PC-9 (cell line): Measurements from ENCODE around the gene SYT2. TPM values are rescaled to one million over a fixed set of nuclear protein-coding genes. Genes with fewer than 3 reads are reported as not detected.

Experiments
- BruUV-seq: library from RNA; stranded (reverse); fragments of 400-500 nt; replicated peaks from 2 replicates; lab custom pipeline; 2021; lab: Mats Ljungman, UMichigan
- CTCF ChIA-PET: fragments of 300-600 bp; sonication (Branson Sonifier 250); formaldehyde crosslinking; loops from one replicate; lab custom pipeline; 2022; ENCODE audit warnings: antibody characterized with exemption; lab: Charles Lee
- POLR2A ChIA-PET: fragments of 300-600 bp; sonication (Branson Sonifier 250); formaldehyde crosslinking; loops from one replicate; lab custom pipeline; 2022; ENCODE audit warnings: antibody characterized with exemption; ENCODE audit not compliant: unreplicated experiment; lab: Charles Lee
- DNase-seq, 2 experiments: peaks; one replicate each; pipeline versions ENCODE4 v3.0.0 to v3.0.0-alpha.2; 2015 to 2022; ENCODE audit warnings: mixed read lengths in 1 of 2
- H2AFZ ChIP-seq: fragments of 200-600 bp; sonication (generic); 2 replicates; pipeline ENCODE4 v1.8.1; 2017; ENCODE audit warnings: antibody characterized with exemption
- H3F3A ChIP-seq: fragments of 200-600 bp; sonication (generic); 2 replicates; pipeline ENCODE4 v1.8.1; 2017; ENCODE audit warnings: antibody characterized with exemption, mild to moderate bottlenecking, low read depth; ENCODE audit not compliant: insufficient read depth
- H3K27ac ChIP-seq: fragments of 200-600 bp; sonication (generic); 2 replicates; pipeline ENCODE4 v1.6.1; 2016; ENCODE audit warnings: mixed run types
- H3K27me3 ChIP-seq: fragments of 200-600 bp; sonication (generic); 2 replicates; pipeline ENCODE4 v1.6.1; 2016; ENCODE audit warnings: low read depth, mixed run types; ENCODE audit not compliant: insufficient read depth
- H3K36me3 ChIP-seq: fragments of 200-600 bp; sonication (generic); 2 replicates; pipeline ENCODE4 v1.6.1; 2016; ENCODE audit warnings: low read depth, mixed run types
- H3K4me1 ChIP-seq: fragments of 200-600 bp; sonication (generic); replicated peaks from 2 replicates; pipeline ENCODE4 v1.6.1; 2016; ENCODE audit warnings: mixed run types; ENCODE audit not compliant: insufficient read depth
- H3K4me2 ChIP-seq: fragments of 200-600 bp; sonication (generic); 2 replicates; pipeline ENCODE4 v1.6.1; 2017; ENCODE audit warnings: mixed run types
- H3K4me3 ChIP-seq: fragments of 200-600 bp; sonication (generic); 2 replicates; pipeline ENCODE4 v1.6.1; 2016; ENCODE audit warnings: mixed run types
- H3K79me2 ChIP-seq: fragments of 200-600 bp; sonication (generic); 2 replicates; pipeline ENCODE4 v1.6.1; 2017; ENCODE audit warnings: low read depth, mixed run types
- H3K9me2 ChIP-seq: fragments of 200-600 bp; sonication (generic); 2 replicates; pipeline ENCODE4 v1.8.1; 2017; ENCODE audit warnings: mild to moderate bottlenecking; ENCODE audit not compliant: insufficient read depth
- H3K9me3 ChIP-seq: fragments of 200-600 bp; sonication (generic); 2 replicates; pipeline ENCODE4 v1.8.1; 2016; ENCODE audit warnings: low read depth; ENCODE audit not compliant: insufficient read depth
- H4K20me1 ChIP-seq: fragments of 200-600 bp; sonication (generic); 2 replicates; pipeline ENCODE4 v1.8.1; 2017; ENCODE audit not compliant: insufficient read depth
- CTCF ChIP-seq: fragments of 200-600 bp; sonication (generic); conservative IDR thresholded peaks from 2 replicates; pipeline ENCODE4 v1.6.1; 2017; ENCODE audit warnings: mixed run types, antibody characterized with exemption, mild to moderate bottlenecking, moderate library complexity
- EZH2 ChIP-seq: fragments of 200-600 bp; sonication (generic); IDR thresholded peaks from 2 replicates; pipeline ENCODE4 v1.8.0; 2017; ENCODE audit warnings: antibody characterized with exemption, low read depth
- intact Hi-C: fragments of 100-400 bp; cut with micrococcal nuclease; formaldehyde crosslinking; loops from one replicate; pipeline ENCODE4 v1.10.0; 2022; ENCODE audit not compliant: unreplicated experiment
- total RNA-seq: library from RNA; stranded (reverse); gene quantifications from 2 replicates; pipeline ENCODE4 v1.2.3, GENCODE V29; 2021

The SYT2 gene
- total RNA-seq, 1 experiment from 2014 or later, result 0.07 TPM

DNA sequence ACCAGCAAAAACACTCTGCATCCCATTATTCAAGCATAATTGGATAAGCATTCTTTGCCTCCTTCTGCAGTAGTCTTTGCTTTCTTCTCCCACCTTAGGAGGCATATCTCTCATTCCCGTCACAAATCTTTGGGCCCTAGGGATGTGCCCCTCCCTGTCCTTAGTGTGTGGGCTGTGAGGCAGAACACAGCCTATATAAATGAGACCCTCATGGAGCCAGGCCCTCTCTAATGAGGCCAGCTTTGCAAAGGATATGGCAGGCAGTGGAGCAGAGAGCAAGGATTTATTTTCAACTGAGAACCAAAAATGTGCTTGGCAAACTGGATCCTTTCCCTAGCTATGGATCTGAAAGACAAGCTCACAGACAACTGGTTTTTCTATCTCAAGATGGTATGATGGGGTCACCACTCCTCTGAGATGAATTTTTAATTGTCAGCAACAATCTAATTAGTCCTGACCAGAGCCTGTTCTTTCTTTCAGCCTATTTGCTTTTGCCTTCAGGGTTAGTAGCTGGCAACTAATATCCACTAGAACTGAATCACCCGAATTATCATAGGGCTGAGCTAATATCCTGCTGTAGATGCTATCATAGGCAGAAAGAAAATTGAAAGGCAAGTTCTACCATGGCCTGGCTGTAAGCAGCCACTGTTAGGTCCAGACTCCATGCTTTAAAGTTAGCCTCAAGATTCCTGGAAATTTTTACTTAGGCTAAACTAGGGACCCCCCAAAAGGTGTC, 134.2 kb downstream of the SYT2 start:
- H3K79me2 ChIP-seq, result no peaks in the 10 kb centered on the region
- H3K4me1 ChIP-seq, result peaks cover 40% of the 10 kb centered on the region
- peak in 1 of 2 experiments; percentile 47 for DNase-seq
- no peak overlapping the region for H3K4me3 ChIP-seq
- peaks cover 7% of the 10 kb centered on the region for H3K36me3 ChIP-seq
- no peaks in the 10 kb centered on the region for H3K27me3 ChIP-seq
- POLR2A ChIA-PET, result interaction anchor here (0.6 kb wide), 1 partner anchor 82 kb away, joined by 5 read pairs; no protein-coding TSS in a partner anchor
- peak overlapping the region; percentile 71 for H3K27ac ChIP-seq
- peak overlapping the region; percentile 30 for H3K4me2 ChIP-seq
- intact Hi-C loops, result loop anchor here (1.0 kb wide), 1 partner anchor 13 kb away; no protein-coding TSS in a partner anchor
- BruUV-seq, result no TSS peak
- H3F3A ChIP-seq, result peaks cover 24% of the 10 kb centered on the region
- H3K9me2 ChIP-seq, result no peaks in the 10 kb centered on the region
- no peaks in the 10 kb centered on the region for H3K9me3 ChIP-seq
- TF ChIP-seq EZH2 (no peak), CTCF (no peak)
- no peak overlapping the region for H2AFZ ChIP-seq
- H4K20me1 ChIP-seq, result no peaks in the 10 kb centered on the region
- CTCF ChIA-PET, result interaction anchor here (0.8 kb wide), 1 partner anchor 10 kb away, joined by 3 read pairs; no protein-coding TSS in a partner anchor

- Histone ChIP-seq H4K20me1 (no peaks in the 10 kb centered on the region), H3K9me3 (no peaks in the 10 kb centered on the region), H3K79me2 (no peaks in the 10 kb centered on the region), H3F3A (peaks cover 23% of the 10 kb centered on the region), H3K36me3 (peaks cover 4% of the 10 kb centered on the region; the same call in 1 of the 2 replicates), H2AFZ (no peak overlapping the region), H3K4me3 (no peak overlapping the region), H3K4me1 (peaks cover 35% of the 10 kb centered on the region), H3K27me3 (no peaks in the 10 kb centered on the region), H3K4me2 (no peak overlapping the region), H3K9me2 (no peaks in the 10 kb centered on the region), H3K27ac (no peak overlapping the region)
- TF ChIP-seq CTCF (no peak), EZH2 (no peak)
- CTCF ChIA-PET, result interaction anchor here (1.0 kb wide), 1 partner anchor 72 kb away, joined by 4 read pairs; no protein-coding TSS in a partner anchor
- no peak for DNase-seq
- BruUV-seq, result no TSS peak
- POLR2A ChIA-PET, result no interaction called here
- intact Hi-C loops, result no loop called here
Measured at GRCh38 chr1:202572867-202573266, 137.4 kb downstream of the SYT2 start.

DNA sequence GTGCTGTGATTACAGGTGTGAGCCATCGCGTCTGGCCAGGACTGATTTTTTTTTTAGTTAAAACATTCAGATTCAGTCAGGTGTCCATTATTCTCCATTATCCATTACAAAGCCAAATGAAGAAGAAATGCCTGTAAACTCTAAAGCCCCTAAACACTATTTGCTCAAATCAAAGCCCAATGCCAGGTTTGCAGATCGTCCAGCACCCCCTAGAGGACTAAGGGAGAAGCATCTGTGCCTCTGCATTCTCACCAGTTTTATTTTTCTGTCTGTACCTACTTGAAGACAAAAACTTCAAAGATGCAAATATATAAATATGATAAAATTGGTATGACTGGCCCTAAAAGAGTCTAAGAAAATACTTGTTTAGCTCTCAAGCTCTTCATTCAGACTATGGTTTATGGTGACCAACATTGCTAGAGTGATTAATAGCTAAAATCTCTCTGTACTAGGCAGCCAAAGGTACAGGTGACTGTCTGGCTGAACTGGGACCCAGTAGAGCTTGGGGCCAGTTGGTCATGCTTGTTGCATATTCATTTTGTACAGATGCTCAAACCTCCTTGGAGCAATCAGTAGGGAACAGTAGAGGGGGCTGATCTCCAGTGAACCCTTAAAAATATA, 138.4 kb downstream of the SYT2 start:
- no TSS peak for BruUV-seq
- no peaks in the 10 kb centered on the region for H3K79me2 ChIP-seq
- intact Hi-C loops, result no loop called here
- no peaks in the 10 kb centered on the region for H3K9me3 ChIP-seq
- peaks cover 35% of the 10 kb centered on the region for H3K4me1 ChIP-seq
- no peak overlapping the region for H3K4me3 ChIP-seq
- CTCF ChIA-PET, result interaction anchor here (0.8 to 1.0 kb wide), 2 partner anchors 28 to 71 kb away, joined by 3 to 4 read pairs; no protein-coding TSS in a partner anchor
- H4K20me1 ChIP-seq, result no peaks in the 10 kb centered on the region
- no peak overlapping the region for H3K4me2 ChIP-seq
- POLR2A ChIA-PET, result interaction anchor here (0.6 kb wide), 1 partner anchor 126 kb away, joined by 5 read pairs; no protein-coding TSS in a partner anchor
- peaks cover 4% of the 10 kb centered on the region; the same call in 1 of the 2 replicates for H3K36me3 ChIP-seq
- H3K27ac ChIP-seq, result no peak overlapping the region
- no peaks in the 10 kb centered on the region for H3K9me2 ChIP-seq
- TF ChIP-seq CTCF (peak; percentile 77), EZH2 (no peak)
- DNase-seq, result no peak
- no peak overlapping the region for H2AFZ ChIP-seq
- peaks cover 12% of the 10 kb centered on the region for H3F3A ChIP-seq
- H3K27me3 ChIP-seq, result no peaks in the 10 kb centered on the region
